PC-9 (cell line): ENCODE measurements around the gene SSC4D. TPM values are rescaled to one million over a fixed set of nuclear protein-coding genes. Genes with fewer than 3 reads are reported as not detected.
"Not testable (repeated sequence)": the region's sequence is repeated elsewhere in the genome, so short reads cannot be mapped to it uniquely, and the experiment has no call there.

ENCODE experiments used
- BruUV-seq: library from RNA; stranded (reverse); fragments of 400-500 nt; replicated peaks from 2 replicates; lab custom pipeline; 2021; lab: Mats Ljungman, UMichigan
- CTCF ChIA-PET: fragments of 300-600 bp; sonication (Branson Sonifier 250); formaldehyde crosslinking; loops from one replicate; lab custom pipeline; 2022; ENCODE audit warnings: antibody characterized with exemption; lab: Charles Lee
- POLR2A ChIA-PET: fragments of 300-600 bp; sonication (Branson Sonifier 250); formaldehyde crosslinking; loops from one replicate; lab custom pipeline; 2022; ENCODE audit warnings: antibody characterized with exemption; ENCODE audit not compliant: unreplicated experiment; lab: Charles Lee
- DNase-seq, 2 experiments: peaks; one replicate each; pipeline versions ENCODE4 v3.0.0 to v3.0.0-alpha.2; 2015 to 2022; ENCODE audit warnings: mixed read lengths in 1 of 2
- H2AFZ ChIP-seq: fragments of 200-600 bp; sonication (generic); 2 replicates; pipeline ENCODE4 v1.8.1; 2017; ENCODE audit warnings: antibody characterized with exemption
- H3F3A ChIP-seq: fragments of 200-600 bp; sonication (generic); 2 replicates; pipeline ENCODE4 v1.8.1; 2017; ENCODE audit warnings: antibody characterized with exemption, mild to moderate bottlenecking, low read depth; ENCODE audit not compliant: insufficient read depth
- H3K27ac ChIP-seq: fragments of 200-600 bp; sonication (generic); 2 replicates; pipeline ENCODE4 v1.6.1; 2016; ENCODE audit warnings: mixed run types
- H3K27me3 ChIP-seq: fragments of 200-600 bp; sonication (generic); 2 replicates; pipeline ENCODE4 v1.6.1; 2016; ENCODE audit warnings: low read depth, mixed run types; ENCODE audit not compliant: insufficient read depth
- H3K36me3 ChIP-seq: fragments of 200-600 bp; sonication (generic); 2 replicates; pipeline ENCODE4 v1.6.1; 2016; ENCODE audit warnings: low read depth, mixed run types
- H3K4me1 ChIP-seq: fragments of 200-600 bp; sonication (generic); replicated peaks from 2 replicates; pipeline ENCODE4 v1.6.1; 2016; ENCODE audit warnings: mixed run types; ENCODE audit not compliant: insufficient read depth
- H3K4me2 ChIP-seq: fragments of 200-600 bp; sonication (generic); 2 replicates; pipeline ENCODE4 v1.6.1; 2017; ENCODE audit warnings: mixed run types
- H3K4me3 ChIP-seq: fragments of 200-600 bp; sonication (generic); 2 replicates; pipeline ENCODE4 v1.6.1; 2016; ENCODE audit warnings: mixed run types
- H3K79me2 ChIP-seq: fragments of 200-600 bp; sonication (generic); 2 replicates; pipeline ENCODE4 v1.6.1; 2017; ENCODE audit warnings: low read depth, mixed run types
- H3K9me2 ChIP-seq: fragments of 200-600 bp; sonication (generic); 2 replicates; pipeline ENCODE4 v1.8.1; 2017; ENCODE audit warnings: mild to moderate bottlenecking; ENCODE audit not compliant: insufficient read depth
- H3K9me3 ChIP-seq: fragments of 200-600 bp; sonication (generic); 2 replicates; pipeline ENCODE4 v1.8.1; 2016; ENCODE audit warnings: low read depth; ENCODE audit not compliant: insufficient read depth
- H4K20me1 ChIP-seq: fragments of 200-600 bp; sonication (generic); 2 replicates; pipeline ENCODE4 v1.8.1; 2017; ENCODE audit not compliant: insufficient read depth
- CTCF ChIP-seq: fragments of 200-600 bp; sonication (generic); conservative IDR thresholded peaks from 2 replicates; pipeline ENCODE4 v1.6.1; 2017; ENCODE audit warnings: mixed run types, antibody characterized with exemption, mild to moderate bottlenecking, moderate library complexity
- EZH2 ChIP-seq: fragments of 200-600 bp; sonication (generic); IDR thresholded peaks from 2 replicates; pipeline ENCODE4 v1.8.0; 2017; ENCODE audit warnings: antibody characterized with exemption, low read depth
- intact Hi-C: fragments of 100-400 bp; cut with micrococcal nuclease; formaldehyde crosslinking; loops from one replicate; pipeline ENCODE4 v1.10.0; 2022; ENCODE audit not compliant: unreplicated experiment
- total RNA-seq: library from RNA; stranded (reverse); gene quantifications from 2 replicates; pipeline ENCODE4 v1.2.3, GENCODE V29; 2021

SSC4D gene
- total RNA-seq, 1 experiment from 2014 or later, result 3.5 TPM

DNA sequence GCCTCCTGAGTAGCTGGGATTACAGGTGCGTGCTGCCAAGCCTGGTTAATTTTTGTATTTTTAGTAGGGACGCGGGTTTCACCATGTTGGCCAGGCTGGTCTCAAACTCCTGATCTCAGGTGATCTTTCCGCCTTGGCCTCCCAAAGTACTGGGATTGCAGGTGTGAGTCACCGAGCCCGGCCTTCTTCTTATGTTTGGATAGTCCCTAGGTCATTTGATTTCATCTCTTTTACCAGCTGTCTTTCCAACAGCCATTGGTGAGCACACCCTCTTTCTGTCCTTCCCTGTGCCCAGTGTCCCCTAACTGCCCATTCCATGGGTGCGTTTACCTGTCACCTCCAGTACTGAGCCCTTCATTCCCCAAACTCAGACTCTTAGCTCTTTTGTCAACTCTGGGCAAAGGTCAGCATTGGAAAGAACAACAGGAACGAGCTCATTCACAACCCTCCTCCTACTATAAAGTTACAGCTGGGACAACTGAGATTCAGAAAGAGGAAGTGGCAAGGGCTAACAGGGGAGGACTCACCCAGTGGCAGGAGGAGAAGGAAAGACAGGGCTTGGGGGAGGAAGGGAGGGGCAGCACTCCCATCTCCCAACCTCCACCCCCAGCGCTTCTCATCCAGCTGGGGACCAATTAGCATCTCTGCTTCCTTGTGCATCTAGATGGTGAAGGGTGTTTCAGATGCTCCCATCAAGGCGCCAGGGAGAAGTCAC, 5.6 kb downstream of the SSC4D start:
- Histone ChIP-seq H3K27ac (no peak overlapping the region), H3K79me2 (no peaks in the 10 kb centered on the region), H3F3A (0 out of 2 replicates have a peak, but pooled peaks cover 3% of the 10 kb centered on the region), H4K20me1 (no peaks in the 10 kb centered on the region), H3K4me3 (no peak overlapping the region), H3K9me3 (no peaks in the 10 kb centered on the region), H3K4me2 (no peak overlapping the region), H3K36me3 (no peaks in the 10 kb centered on the region), H3K27me3 (no peaks in the 10 kb centered on the region), H2AFZ (no peak overlapping the region), H3K9me2 (no peaks in the 10 kb centered on the region), H3K4me1 (peaks cover 5% of the 10 kb centered on the region; the same call in 1 of the 2 replicates)
- ChIA-PET CTCF (no interaction called here), POLR2A (interaction anchor here (0.5 kb wide), 1 partner anchor 39 kb away, joined by 5 read pairs; no protein-coding TSS in a partner anchor)
- DNase-seq, result no peak
- intact Hi-C loops, result no loop called here
- no TSS peak for BruUV-seq
- TF ChIP-seq CTCF, result no peak
- no peak for TF ChIP-seq EZH2

DNA sequence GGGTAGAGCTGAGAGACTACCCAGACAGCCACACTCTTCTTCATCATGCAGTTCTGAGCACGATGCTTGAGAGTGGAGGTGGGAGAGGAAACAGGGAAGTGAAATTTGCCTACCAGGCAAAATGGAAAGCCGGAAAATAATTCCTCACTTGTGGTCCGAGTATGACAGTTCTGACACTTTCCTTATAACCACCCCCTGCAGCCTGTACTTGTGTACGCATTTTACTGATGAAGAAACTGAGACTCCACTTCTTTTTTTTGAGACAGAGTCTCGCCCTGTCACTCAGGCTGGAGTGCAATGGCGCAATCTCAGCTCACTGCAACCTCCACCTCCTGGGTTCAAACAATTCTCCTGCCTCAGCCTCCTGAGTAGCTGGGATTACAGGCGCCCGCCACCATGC, 6.4 kb downstream of the SSC4D start:
- H4K20me1 ChIP-seq, H3K4me2 ChIP-seq, H3K27ac ChIP-seq, H3K9me3 ChIP-seq, intact Hi-C loops, H3K79me2 ChIP-seq, DNase-seq, POLR2A ChIA-PET, BruUV-seq, H3F3A ChIP-seq, H2AFZ ChIP-seq, H3K4me1 ChIP-seq, H3K36me3 ChIP-seq, CTCF ChIA-PET, H3K9me2 ChIP-seq, H3K27me3 ChIP-seq, H3K4me3 ChIP-seq: not testable (repeated sequence)

GRCh38 chr7:76400248-76400647, 9.2 kb downstream of the SSC4D start:
- H3K79me2 ChIP-seq, result no peaks in the 10 kb centered on the region
- H3K4me1 ChIP-seq, result peaks cover 5% of the 10 kb centered on the region; the same call in 1 of the 2 replicates
- BruUV-seq, result no TSS peak
- intact Hi-C loops, result no loop called here
- no peaks in the 10 kb centered on the region for H3K36me3 ChIP-seq
- no peak overlapping the region for H3K27ac ChIP-seq
- no peaks in the 10 kb centered on the region for H3K9me2 ChIP-seq
- H2AFZ ChIP-seq, result no peak overlapping the region
- DNase-seq, result no peak
- H4K20me1 ChIP-seq, result no peaks in the 10 kb centered on the region
- H3F3A ChIP-seq, result 0 out of 2 replicates have a peak, but pooled peaks cover 9% of the 10 kb centered on the region
- TF ChIP-seq EZH2, result no peak
- TF ChIP-seq CTCF, result no peak
- ChIA-PET POLR2A (no interaction called here), CTCF (interaction anchor here (0.6 kb wide), 1 partner anchor 35 kb away, joined by 3 read pairs; no protein-coding TSS in a partner anchor)
- H3K9me3 ChIP-seq, result no peaks in the 10 kb centered on the region
- no peak overlapping the region for H3K4me3 ChIP-seq
- no peaks in the 10 kb centered on the region for H3K27me3 ChIP-seq
- H3K4me2 ChIP-seq, result no peak overlapping the region
